Astrocyte (in vitro differentiated cells and primary cell): Measurements from ENCODE around the gene PGRMC2. TPM values are rescaled to one million over a fixed set of nuclear protein-coding genes. Genes with fewer than 3 reads are reported as not detected.

Experiments used
- DNase-seq: peaks from one replicate; pipeline ENCODE4 v3.0.0-alpha.2; 2010; ENCODE audit warnings: low read depth
- FAIRE-seq: peaks from 2 replicates; lab custom pipeline; 2011; peaks lifted over from hg19 to GRCh38; lab: Jason Lieb, UNC
- H2AFZ ChIP-seq: 2 replicates; pipeline ENCODE4 v1.6.0; 2012; ENCODE audit warnings: low read depth, low read length, inconsistent platforms
- H3K27ac ChIP-seq: 2 replicates; pipeline ENCODE4 v1.5.1; 2011; ENCODE audit warnings: low read depth, low read length, inconsistent platforms
- H3K27me3 ChIP-seq: 2 replicates; pipeline ENCODE4 v1.6.0; 2011; ENCODE audit warnings: low read length, inconsistent platforms; ENCODE audit not compliant: insufficient read depth
- H3K36me3 ChIP-seq: 2 replicates; pipeline ENCODE4 v1.5.1; 2011; ENCODE audit warnings: low read length, inconsistent platforms; ENCODE audit not compliant: insufficient read depth
- H3K4me1 ChIP-seq: 2 replicates; pipeline ENCODE4 v1.5.1; 2011; ENCODE audit warnings: low read length, inconsistent platforms; ENCODE audit not compliant: insufficient read depth
- H3K4me2 ChIP-seq: 2 replicates; pipeline ENCODE4 v1.6.0; 2012; ENCODE audit warnings: low read length, inconsistent platforms
- H3K4me3 ChIP-seq: 2 replicates; pipeline ENCODE4 v1.5.1; 2011; ENCODE audit warnings: low read depth, mild to moderate bottlenecking, low read length, inconsistent platforms; ENCODE audit not compliant: insufficient read depth
- H3K79me2 ChIP-seq: 2 replicates; pipeline ENCODE4 v1.6.0; 2012; ENCODE audit warnings: mild to moderate bottlenecking, low read length, inconsistent platforms; ENCODE audit not compliant: insufficient read depth
- H3K9ac ChIP-seq: 2 replicates; pipeline ENCODE4 v1.6.0; 2012; ENCODE audit warnings: mild to moderate bottlenecking, low read length, inconsistent platforms
- H3K9me3 ChIP-seq: 2 replicates; pipeline ENCODE4 v1.5.1; 2012; ENCODE audit warnings: low read depth, mild to moderate bottlenecking, low read length, inconsistent platforms; ENCODE audit not compliant: insufficient read depth
- H4K20me1 ChIP-seq: 2 replicates; pipeline ENCODE4 v1.6.0; 2012; ENCODE audit warnings: low read length, inconsistent platforms; ENCODE audit not compliant: insufficient read depth
- H3K27ac Mint-ChIP-seq: one replicate; pipeline ENCODE4 v1.8.0; 2021; ENCODE audit warnings: mild to moderate bottlenecking, mixed read lengths; ENCODE audit not compliant: unreplicated experiment
- H3K27me3 Mint-ChIP-seq: one replicate; pipeline ENCODE4 v1.8.0; 2021; ENCODE audit warnings: low read depth, mixed read lengths; ENCODE audit not compliant: unreplicated experiment
- H3K36me3 Mint-ChIP-seq: one replicate; pipeline ENCODE4 v1.8.0; 2021; ENCODE audit warnings: low read depth, mixed read lengths; ENCODE audit not compliant: unreplicated experiment
- H3K4me1 Mint-ChIP-seq: one replicate; pipeline ENCODE4 v1.8.0; 2021; ENCODE audit warnings: low read depth, mixed read lengths; ENCODE audit not compliant: unreplicated experiment
- H3K4me3 Mint-ChIP-seq: one replicate; pipeline ENCODE4 v1.8.0; 2021; ENCODE audit warnings: mild to moderate bottlenecking, moderate library complexity, mixed read lengths; ENCODE audit not compliant: unreplicated experiment
- H3K9me3 Mint-ChIP-seq: one replicate; pipeline ENCODE4 v1.8.0; 2021; ENCODE audit warnings: mild to moderate bottlenecking, mixed read lengths; ENCODE audit not compliant: unreplicated experiment
- EZH2 ChIP-seq: IDR thresholded peaks from 2 replicates; pipeline ENCODE4 v1.6.1; 2012; ENCODE audit warnings: mild to moderate bottlenecking, low read length, inconsistent platforms; ENCODE audit not compliant: insufficient read depth
- total RNA-seq: library from RNA; stranded (reverse); gene quantifications from 2 replicates; pipeline ENCODE4 v1.2.1, GENCODE V29; 2021
- TF ChIP-seq, protein P1 (sequence below): IDR thresholded peaks from 2 replicates; pipeline ENCODE4 v1.5.1; 2011; ENCODE audit warnings: low read depth, mild to moderate bottlenecking, inconsistent platforms, low read length, moderate library complexity; ENCODE audit not compliant: insufficient read depth

Gene PGRMC2
- total RNA-seq, 1 donor from 2014 or later = 158 TPM

GRCh38 chr4:128220286-128221235, 67.1 kb downstream of the PGRMC2 start:
- Histone ChIP-seq H3K4me3 (no peak overlapping the region), H3K79me2 (no peaks in the 10 kb centered on the region), H3K9ac (peak overlapping the region; percentile 42), H4K20me1 (no peaks in the 10 kb centered on the region), H3K36me3 (no peaks in the 10 kb centered on the region), H3K27ac (peak overlapping the region; percentile 70), H2AFZ (no peak overlapping the region), H3K27me3 (no peaks in the 10 kb centered on the region), H3K9me3 (no peaks in the 10 kb centered on the region), H3K4me2 (peak overlapping the region; percentile 64), H3K4me1 (peaks cover 26% of the 10 kb centered on the region)
- H3K4me1 Mint-ChIP-seq = peaks cover 19% of the 10 kb centered on the region
- TF ChIP-seq, protein P1, sequence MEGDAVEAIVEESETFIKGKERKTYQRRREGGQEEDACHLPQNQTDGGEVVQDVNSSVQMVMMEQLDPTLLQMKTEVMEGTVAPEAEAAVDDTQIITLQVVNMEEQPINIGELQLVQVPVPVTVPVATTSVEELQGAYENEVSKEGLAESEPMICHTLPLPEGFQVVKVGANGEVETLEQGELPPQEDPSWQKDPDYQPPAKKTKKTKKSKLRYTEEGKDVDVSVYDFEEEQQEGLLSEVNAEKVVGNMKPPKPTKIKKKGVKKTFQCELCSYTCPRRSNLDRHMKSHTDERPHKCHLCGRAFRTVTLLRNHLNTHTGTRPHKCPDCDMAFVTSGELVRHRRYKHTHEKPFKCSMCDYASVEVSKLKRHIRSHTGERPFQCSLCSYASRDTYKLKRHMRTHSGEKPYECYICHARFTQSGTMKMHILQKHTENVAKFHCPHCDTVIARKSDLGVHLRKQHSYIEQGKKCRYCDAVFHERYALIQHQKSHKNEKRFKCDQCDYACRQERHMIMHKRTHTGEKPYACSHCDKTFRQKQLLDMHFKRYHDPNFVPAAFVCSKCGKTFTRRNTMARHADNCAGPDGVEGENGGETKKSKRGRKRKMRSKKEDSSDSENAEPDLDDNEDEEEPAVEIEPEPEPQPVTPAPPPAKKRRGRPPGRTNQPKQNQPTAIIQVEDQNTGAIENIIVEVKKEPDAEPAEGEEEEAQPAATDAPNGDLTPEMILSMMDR = peak; percentile 34
- no peak for TF ChIP-seq EZH2
- no peaks in the 10 kb centered on the region for H3K9me3 Mint-ChIP-seq
- peak; percentile 71 for FAIRE-seq
- H3K27ac Mint-ChIP-seq = peak overlapping the region; percentile 86
- H3K36me3 Mint-ChIP-seq = no peaks in the 10 kb centered on the region
- no peak overlapping the region for H3K4me3 Mint-ChIP-seq
- no peaks in the 10 kb centered on the region for H3K27me3 Mint-ChIP-seq
- peak; percentile 87 for DNase-seq

Other genes with a start within 250 kb of the PGRMC2 start
- gene LARP1B, start 226.5 kb downstream of the PGRMC2 start, total RNA-seq = 14.3 and 17.6 TPM in 2 replicates